HCT116 (cell line): ENCODE results near the gene CSRP1. TPM values are rescaled to one million over a fixed set of nuclear protein-coding genes. Genes with fewer than 3 reads are reported as not detected.

Experiments
- ATAC-seq: fragments of 200-7000 bp; cut with Tn5 transposase; 2 replicates; pipeline ENCODE4 v1.9.1; 2020; ENCODE audit warnings: mild to moderate bottlenecking, moderate library complexity
- BruUV-seq: library from RNA; stranded (reverse); fragments of 400-500 nt; replicated peaks from 2 replicates; lab custom pipeline; 2021; lab: Mats Ljungman, UMichigan
- CTCF ChIA-PET: fragments of 300-600 bp; sonication (Branson Sonifier 250); formaldehyde crosslinking; loops from one replicate; lab custom pipeline; 2021; ENCODE audit warnings: antibody characterized with exemption; lab: Charles Lee
- POLR2A ChIA-PET: fragments of 300-600, 350-600 bp; sonication (Branson Sonifier 250); formaldehyde crosslinking; loops from one replicate; lab custom pipeline; 2021; ENCODE audit warnings: antibody characterized with exemption; lab: Charles Lee
- RAD21 ChIA-PET, 2 experiments: fragments of 300-600 bp; sonication (Branson Sonifier 250); formaldehyde crosslinking; loops; one replicate each; lab custom pipeline; 2023; ENCODE audit warnings: low total read pairs in 2 of 2; ENCODE audit not compliant: uncharacterized antibody in 2 of 2, unreplicated experiment in 2 of 2, low non-redundant PET in 1 of 2; lab: Charles Lee
- DNase-seq: peaks from one replicate; pipeline ENCODE4 v3.0.0-alpha.2; 2010; ENCODE audit warnings: low read depth, low spot score
- H2AFZ ChIP-seq: fragments of 200-600 bp; shearing (Covaris generic), sonication (generic); 2 replicates; pipeline ENCODE4 v1.6.1; 2017; ENCODE audit warnings: low read depth, mixed run types, mixed read lengths, antibody characterized with exemption, low read length; ENCODE audit not compliant: poor library complexity, severe bottlenecking
- H3K27ac ChIP-seq: 2 replicates; pipeline ENCODE4 v1.5.1; 2012; ENCODE audit warnings: low read depth, low read length
- H3K27me3 ChIP-seq: fragments of 200-600 bp; sonication (generic); 2 replicates; pipeline ENCODE4 v1.6.1; 2016; ENCODE audit warnings: mixed run types, low read length, mixed read lengths; ENCODE audit not compliant: insufficient read depth
- H3K36me3 ChIP-seq, 2 experiments: fragments of 200-500 bp in 1 of 2; fragments of 200-600 bp in 1 of 2; sonication (Bioruptor generic) in 1 of 2; sonication (generic) in 1 of 2; 2 replicates each; pipeline versions ENCODE4 v1.5.1 to v1.6.1; 2014 to 2016; ENCODE audit warnings: low read length in 2 of 2, inconsistent platforms in 1 of 2, mixed read lengths in 1 of 2, mixed run types in 1 of 2; ENCODE audit not compliant: insufficient read depth in 2 of 2, control insufficient read depth in 1 of 2
- H3K4me1 ChIP-seq, 2 experiments: fragments of 200-600 bp in 1 of 2; sonication (generic) in 1 of 2; 2 replicates each; pipeline versions ENCODE4 v1.5.1 to v1.6.1; 2012 to 2017; ENCODE audit warnings: low read length in 2 of 2, inconsistent platforms in 1 of 2, mild to moderate bottlenecking in 1 of 2, mixed read lengths in 1 of 2, mixed run types in 1 of 2, moderate library complexity in 1 of 2; ENCODE audit not compliant: insufficient read depth in 2 of 2, control insufficient read depth in 1 of 2
- H3K4me2 ChIP-seq: fragments of 200-600 bp; sonication (generic); 2 replicates; pipeline ENCODE4 v1.6.1; 2017; ENCODE audit warnings: mixed run types, low read length, mixed read lengths
- H3K4me3 ChIP-seq, 2 experiments: fragments of 200-600 bp in 1 of 2; sonication (generic) in 1 of 2; replicated peaks in 1 of 2; 2 replicates each; pipeline ENCODE4 v1.5.1; 2011 to 2016; ENCODE audit warnings: low read length in 2 of 2, control low read depth in 1 of 2, low read depth in 1 of 2, mild to moderate bottlenecking in 1 of 2, mixed read lengths in 1 of 2, mixed run types in 1 of 2
- H3K79me2 ChIP-seq: fragments of 200-600 bp; sonication (generic); 2 replicates; pipeline ENCODE4 v1.6.1; 2017; ENCODE audit warnings: mild to moderate bottlenecking, mixed run types, low read length, moderate library complexity, mixed read lengths; ENCODE audit not compliant: insufficient read depth
- H3K9ac ChIP-seq: fragments of 200-600 bp; sonication (generic); 2 replicates; pipeline ENCODE4 v1.6.1; 2016; ENCODE audit warnings: low read length, mixed read lengths
- H3K9me2 ChIP-seq: fragments of 200-600 bp; sonication (generic), shearing (Covaris generic); 2 replicates; pipeline ENCODE4 v1.6.1; 2017; ENCODE audit warnings: mixed run types, mild to moderate bottlenecking, moderate library complexity; ENCODE audit not compliant: insufficient read depth
- H3K9me3 ChIP-seq, 2 experiments: fragments of 200-500 bp in 1 of 2; fragments of 200-600 bp in 1 of 2; sonication (Bioruptor generic) in 1 of 2; sonication (generic) in 1 of 2; 2 replicates each; pipeline ENCODE4 v1.6.1; 2014 to 2017; ENCODE audit warnings: low read length in 2 of 2, mixed read lengths in 2 of 2, inconsistent platforms in 1 of 2, low read depth in 1 of 2, mild to moderate bottlenecking in 1 of 2, mixed run types in 1 of 2, moderate library complexity in 1 of 2; ENCODE audit not compliant: control insufficient read depth in 1 of 2, insufficient read depth in 1 of 2
- H4K20me1 ChIP-seq: fragments of 200-600 bp; sonication (generic), shearing (Covaris generic); 2 replicates; pipeline ENCODE4 v1.6.1; 2017; ENCODE audit warnings: mixed run types, mild to moderate bottlenecking, moderate library complexity; ENCODE audit not compliant: insufficient read depth
- RAD21 ChIP-seq: IDR thresholded peaks from 2 replicates; pipeline ENCODE4 v1.6.1; 2012; ENCODE audit warnings: low read depth, mild to moderate bottlenecking
- SIN3A ChIP-seq: IDR thresholded peaks from 2 replicates; pipeline ENCODE4 v1.6.1; 2012; ENCODE audit warnings: low read depth
- intact Hi-C: fragments of 100-400 bp; cut with micrococcal nuclease; formaldehyde crosslinking; loops from 2 replicates; pipeline ENCODE4 v1.10.0; 2022
- total RNA-seq: library from RNA; stranded (reverse); gene quantifications from one replicate; pipeline ENCODE4 v1.2.1, GENCODE V29; 2021; ENCODE audit not compliant: unreplicated experiment
- TF ChIP-seq, protein P1 (sequence below): IDR thresholded peaks from 2 replicates; pipeline ENCODE4 v1.6.1; 2011; ENCODE audit warnings: mild to moderate bottlenecking, low read length, moderate library complexity; ENCODE audit not compliant: insufficient replicate concordance; ENCODE audit errors: extremely low read depth
- TF ChIP-seq, protein P2 (sequence below), 3 experiments: fragments of 200-600 bp in 1 of 3; sonication (generic) in 1 of 3; IDR thresholded peaks in 2 of 3; conservative IDR thresholded peaks in 1 of 3; 2 replicates each; pipeline ENCODE4 v1.5.1; 2012 to 2017; ENCODE audit warnings: low read depth in 2 of 3, low read length in 2 of 3, antibody characterized with exemption in 1 of 3, borderline replicate concordance in 1 of 3, control low read depth in 1 of 3, mild to moderate bottlenecking in 1 of 3, mixed read lengths in 1 of 3, mixed run types in 1 of 3, moderate library complexity in 1 of 3; ENCODE audit not compliant: insufficient read depth in 1 of 3

The CSRP1 gene
- total RNA-seq, 1 experiment from 2014 or later, result 51.7 TPM

GRCh38 chr1:201436393-201436792, 70.5 kb downstream of the CSRP1 start:
- POLR2A ChIA-PET, result interaction anchor here (1.2 to 1.7 kb wide), 3 partner anchors 25 to 46 kb away, joined by 3 to 8 read pairs (median 6); no protein-coding TSS in a partner anchor

More at GRCh38 chr1:201436393-201436792, 70.5 kb downstream of the CSRP1 start:
- no peaks in the 10 kb centered on the region for H3K9me2 ChIP-seq
- CTCF ChIA-PET, result interaction anchor here (1.0 to 2.0 kb wide), 9 partner anchors 8 to 88 kb away, joined by 3 to 63 read pairs (median 10); partner anchors contain the start of gene PHLDA3
- H3K79me2 ChIP-seq, result no peaks in the 10 kb centered on the region
- peak overlapping the region; percentile 54 for H3K4me2 ChIP-seq
- H3K4me3 ChIP-seq, result no peak overlapping the region
- no peaks in the 10 kb centered on the region for H3K36me3 ChIP-seq
- H3K27ac ChIP-seq, result no peak overlapping the region
- ATAC-seq (peak; percentile 97), DNase-seq (peak; percentile 56)
- H3K9ac ChIP-seq, result no peak overlapping the region
- TF ChIP-seq SIN3A (no peak), RAD21 (peak; percentile 54)
- TF ChIP-seq, protein P1, sequence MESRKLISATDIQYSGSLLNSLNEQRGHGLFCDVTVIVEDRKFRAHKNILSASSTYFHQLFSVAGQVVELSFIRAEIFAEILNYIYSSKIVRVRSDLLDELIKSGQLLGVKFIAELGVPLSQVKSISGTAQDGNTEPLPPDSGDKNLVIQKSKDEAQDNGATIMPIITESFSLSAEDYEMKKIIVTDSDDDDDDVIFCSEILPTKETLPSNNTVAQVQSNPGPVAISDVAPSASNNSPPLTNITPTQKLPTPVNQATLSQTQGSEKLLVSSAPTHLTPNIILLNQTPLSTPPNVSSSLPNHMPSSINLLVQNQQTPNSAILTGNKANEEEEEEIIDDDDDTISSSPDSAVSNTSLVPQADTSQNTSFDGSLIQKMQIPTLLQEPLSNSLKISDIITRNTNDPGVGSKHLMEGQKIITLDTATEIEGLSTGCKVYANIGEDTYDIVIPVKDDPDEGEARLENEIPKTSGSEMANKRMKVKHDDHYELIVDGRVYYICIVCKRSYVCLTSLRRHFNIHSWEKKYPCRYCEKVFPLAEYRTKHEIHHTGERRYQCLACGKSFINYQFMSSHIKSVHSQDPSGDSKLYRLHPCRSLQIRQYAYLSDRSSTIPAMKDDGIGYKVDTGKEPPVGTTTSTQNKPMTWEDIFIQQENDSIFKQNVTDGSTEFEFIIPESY, result no peak
- TF ChIP-seq, protein P2, sequence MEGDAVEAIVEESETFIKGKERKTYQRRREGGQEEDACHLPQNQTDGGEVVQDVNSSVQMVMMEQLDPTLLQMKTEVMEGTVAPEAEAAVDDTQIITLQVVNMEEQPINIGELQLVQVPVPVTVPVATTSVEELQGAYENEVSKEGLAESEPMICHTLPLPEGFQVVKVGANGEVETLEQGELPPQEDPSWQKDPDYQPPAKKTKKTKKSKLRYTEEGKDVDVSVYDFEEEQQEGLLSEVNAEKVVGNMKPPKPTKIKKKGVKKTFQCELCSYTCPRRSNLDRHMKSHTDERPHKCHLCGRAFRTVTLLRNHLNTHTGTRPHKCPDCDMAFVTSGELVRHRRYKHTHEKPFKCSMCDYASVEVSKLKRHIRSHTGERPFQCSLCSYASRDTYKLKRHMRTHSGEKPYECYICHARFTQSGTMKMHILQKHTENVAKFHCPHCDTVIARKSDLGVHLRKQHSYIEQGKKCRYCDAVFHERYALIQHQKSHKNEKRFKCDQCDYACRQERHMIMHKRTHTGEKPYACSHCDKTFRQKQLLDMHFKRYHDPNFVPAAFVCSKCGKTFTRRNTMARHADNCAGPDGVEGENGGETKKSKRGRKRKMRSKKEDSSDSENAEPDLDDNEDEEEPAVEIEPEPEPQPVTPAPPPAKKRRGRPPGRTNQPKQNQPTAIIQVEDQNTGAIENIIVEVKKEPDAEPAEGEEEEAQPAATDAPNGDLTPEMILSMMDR (IDR thresholded peaks at IDR 0.05 in 2 of 3, conservative IDR thresholded peaks at IDR 0.05 in 1 of 3; ENCODE audit: borderline replicate concordance in 1 of 3, insufficient read depth in 1 of 3, low read depth in 2 of 3, low read length in 2 of 3), result peak; percentile 40 to 54 (median 48); a peak in 5 of 6 replicates
- RAD21 ChIA-PET, result interaction anchor here (0.6 to 1.9 kb wide), 4 partner anchors 11 to 75 kb away, joined by 3 to 12 read pairs (median 6); no protein-coding TSS in a partner anchor
- H2AFZ ChIP-seq, result peak overlapping the region; percentile 93
- intact Hi-C loops, result loop anchor here (1.0 kb wide), 1 partner anchor 77 kb away; no protein-coding TSS in a partner anchor
- BruUV-seq, result no TSS peak
- no peaks in the 10 kb centered on the region for H3K9me3 ChIP-seq
- H3K27me3 ChIP-seq, result no peaks in the 10 kb centered on the region
- H3K4me1 ChIP-seq, result peaks cover 13 to 19% of the 10 kb centered on the region in 2 experiments
- H4K20me1 ChIP-seq, result no peaks in the 10 kb centered on the region
